GM18520 (cell line): ENCODE data around the gene AGBL4.
"Not testable (repeated sequence)": the region's sequence is repeated elsewhere in the genome, so short reads cannot be mapped to it uniquely, and the experiment has no call there.

ENCODE experiments used
- ATAC-seq: cut with Tn5 transposase; IDR thresholded peaks from one replicate; pipeline ENCODE4 v1.9.1; 2021; ENCODE audit not compliant: unreplicated experiment

The AGBL4 gene

DNA sequence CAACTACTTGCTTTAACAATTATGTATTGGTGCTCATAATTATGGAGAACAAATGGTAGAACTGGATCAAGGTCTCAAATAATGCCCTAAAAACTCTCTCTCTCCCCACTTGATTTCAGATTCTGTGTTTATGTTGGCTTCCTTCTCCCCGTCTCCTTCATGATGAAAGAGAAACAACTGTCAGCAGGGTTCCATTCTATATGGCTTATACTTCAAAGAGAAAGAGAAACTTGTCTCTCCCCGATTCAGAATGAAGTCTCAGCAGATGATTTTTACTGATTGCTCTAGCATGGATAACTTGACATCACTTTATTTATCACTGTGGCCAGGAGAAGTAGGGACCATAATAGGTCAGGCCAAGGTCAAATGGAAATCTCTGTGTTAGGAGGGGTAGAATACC, 575.6 kb downstream of the AGBL4 start:
- ATAC-seq, result no peak

DNA sequence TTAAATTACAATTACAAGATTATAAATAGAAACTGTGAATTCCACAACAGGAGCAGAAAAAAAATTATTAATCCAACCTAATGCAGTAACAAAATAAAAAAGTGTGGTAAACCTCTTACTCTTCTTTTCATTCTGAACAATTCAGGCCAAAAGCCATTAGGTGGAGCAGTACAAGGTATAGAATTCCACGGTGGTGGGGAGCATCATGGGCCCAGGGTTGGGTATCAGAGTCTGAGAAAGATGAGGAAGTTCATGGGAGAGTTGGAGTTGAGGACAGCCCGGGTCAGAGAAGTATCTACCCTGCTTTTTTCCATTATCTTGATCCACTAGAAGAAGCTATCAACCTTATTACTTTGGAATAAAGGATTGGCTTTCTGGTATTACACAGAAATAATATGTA, 586.9 kb downstream of the AGBL4 start:
- no peak for ATAC-seq

DNA sequence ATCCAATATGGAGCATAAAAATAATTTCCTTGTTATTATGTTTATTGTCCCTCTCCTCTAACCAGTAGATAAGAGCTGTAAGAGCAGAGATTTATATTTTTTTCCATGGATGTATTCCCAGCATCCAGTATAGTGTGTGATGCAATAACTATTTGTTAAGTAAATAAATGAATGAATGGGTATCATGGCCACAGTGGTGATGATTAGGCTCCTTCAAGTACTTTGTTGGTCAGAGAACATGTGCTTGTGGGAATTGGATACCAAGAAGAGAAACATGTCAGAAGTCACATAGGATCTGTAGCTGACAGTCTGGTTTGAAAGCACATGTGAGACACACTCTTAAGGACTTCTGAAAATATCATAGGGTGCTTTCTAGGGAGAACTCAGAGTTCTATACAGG, 588.5 kb downstream of the AGBL4 start:
- ATAC-seq, result no peak

DNA sequence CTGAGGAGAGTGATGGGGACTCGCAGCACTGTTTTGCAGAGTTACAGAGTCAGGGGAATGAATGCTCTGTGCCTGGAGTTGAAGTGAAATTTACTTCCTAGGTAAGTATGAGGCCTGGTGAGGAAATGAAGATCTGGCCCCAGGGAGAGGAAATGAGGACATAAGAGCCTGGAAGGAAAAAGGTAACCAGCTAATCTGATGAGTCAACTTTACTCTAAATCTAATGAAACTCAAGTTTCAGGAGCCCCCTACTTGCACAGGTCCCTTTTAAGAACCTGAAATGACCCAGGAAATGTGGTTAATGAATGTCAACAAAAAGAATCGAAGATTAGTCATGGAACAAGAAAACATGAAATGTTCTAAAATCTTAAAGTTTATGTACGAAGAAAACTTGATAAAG, 599.0 kb downstream of the AGBL4 start:
- ATAC-seq, result no peak

DNA sequence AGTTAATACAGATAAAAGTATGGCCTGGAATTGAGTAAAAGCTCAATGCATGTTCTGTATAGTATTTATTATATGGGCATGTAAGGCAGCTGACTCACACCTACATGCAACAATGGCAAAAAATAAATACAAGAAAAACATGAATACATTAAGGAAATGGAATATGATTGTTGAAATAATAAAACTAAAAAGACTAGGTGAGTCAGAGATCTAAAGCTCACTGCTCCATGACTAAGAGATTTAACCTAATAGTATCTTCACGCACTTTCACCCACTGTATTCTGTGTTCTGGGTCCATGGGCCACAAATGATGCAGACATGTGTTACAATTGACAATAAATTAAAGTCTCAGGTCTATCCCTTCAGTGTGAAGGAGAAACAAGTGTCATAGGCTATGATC, 607.0 kb downstream of the AGBL4 start:
- ATAC-seq, result no peak

DNA sequence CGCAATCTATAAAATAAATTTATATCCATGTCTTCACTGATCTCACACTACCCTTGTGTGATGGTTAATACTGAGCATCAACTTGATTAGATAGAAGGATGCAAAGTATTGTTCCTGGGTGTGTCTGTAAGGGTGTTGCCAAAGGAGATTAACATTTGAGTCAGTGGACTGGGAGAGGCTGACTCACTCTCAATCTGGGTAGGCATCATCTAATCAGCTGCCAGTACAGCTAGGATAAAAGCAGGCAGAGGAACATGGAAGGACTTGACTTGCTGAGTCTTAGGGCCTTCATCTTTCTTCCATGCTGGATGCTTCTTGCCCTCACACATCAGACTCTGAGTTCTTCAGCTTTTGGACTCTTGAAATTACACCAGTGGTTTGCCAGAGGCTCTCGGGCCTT, 615.4 kb downstream of the AGBL4 start:
- no peak for ATAC-seq

DNA sequence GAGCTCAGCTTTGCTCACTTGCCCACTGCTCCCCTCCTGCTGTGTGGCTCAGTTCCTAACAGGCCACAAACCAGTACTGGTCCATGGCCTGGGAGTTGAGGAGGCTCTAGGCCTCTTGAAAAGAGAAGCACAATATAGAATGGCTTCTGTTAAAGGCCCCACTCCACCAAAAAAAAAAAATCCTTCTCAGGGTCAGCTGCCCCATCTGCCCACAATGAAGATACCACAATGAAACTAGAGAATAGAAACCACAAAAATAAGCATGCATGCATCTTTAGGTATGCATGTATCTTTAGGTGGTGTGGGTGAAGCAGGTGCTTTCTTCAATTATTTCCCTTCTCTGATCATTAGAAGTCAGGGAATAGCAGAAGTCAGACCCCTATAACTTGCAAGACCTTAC, 626.7 kb downstream of the AGBL4 start:
- ATAC-seq, result no peak

DNA sequence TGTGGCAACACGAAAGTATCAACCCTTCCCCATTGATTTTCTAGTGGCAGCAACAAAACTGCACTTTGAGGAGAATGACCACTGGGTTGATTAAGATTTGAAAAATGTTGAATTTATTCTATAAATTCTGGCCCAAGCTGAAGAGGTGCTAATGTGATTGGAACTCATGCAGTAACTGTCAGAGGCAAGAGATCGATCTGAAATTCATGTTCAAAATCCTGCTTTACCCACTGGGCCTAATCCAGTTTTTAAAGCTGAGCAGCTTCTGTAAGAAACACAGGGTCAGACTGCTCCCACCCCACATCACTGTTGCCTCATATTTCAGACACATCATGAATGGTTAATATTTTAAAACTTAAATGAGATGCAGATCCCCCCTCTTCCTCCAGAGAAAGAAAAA, 629.6 kb downstream of the AGBL4 start:
- ATAC-seq, result no peak

DNA sequence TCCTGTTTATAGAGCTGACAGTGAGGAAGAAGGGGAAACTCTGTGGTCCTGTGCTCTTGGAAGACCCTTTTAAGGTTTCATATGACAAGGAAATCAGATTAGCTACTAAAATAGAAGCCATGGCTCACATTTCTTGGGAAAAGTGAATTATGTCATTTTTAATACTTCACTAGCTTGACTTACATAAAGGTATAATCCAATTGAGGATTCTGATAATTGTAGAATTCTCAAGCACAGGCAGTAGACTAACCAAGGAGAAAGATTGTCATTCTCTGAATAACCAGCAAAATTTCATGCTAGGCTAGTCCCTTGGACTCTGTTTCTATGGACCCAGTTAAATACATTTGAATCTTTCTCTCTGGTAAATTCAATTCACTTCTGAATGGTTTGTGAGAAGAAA, 634.1 kb downstream of the AGBL4 start:
- ATAC-seq, result no peak

DNA sequence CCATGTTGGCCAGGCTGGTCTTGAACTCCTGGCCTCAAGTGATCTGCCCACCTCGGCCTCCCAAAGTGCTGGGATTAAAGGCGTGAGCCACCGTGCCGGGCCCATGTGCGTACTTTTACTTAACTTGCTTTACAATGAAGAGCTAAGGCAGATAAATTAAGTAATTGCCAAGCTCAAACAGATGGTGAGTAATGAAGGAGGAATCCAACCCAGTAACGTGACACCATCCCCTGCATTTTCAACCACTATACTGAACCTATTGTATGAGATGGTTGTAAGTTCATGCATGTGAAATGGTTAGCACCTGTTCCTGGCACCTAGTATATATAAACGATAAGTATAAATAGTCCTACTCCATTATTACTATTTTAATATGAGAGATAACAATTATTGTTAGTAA, 659.1 kb downstream of the AGBL4 start:
- ATAC-seq, result no peak

DNA sequence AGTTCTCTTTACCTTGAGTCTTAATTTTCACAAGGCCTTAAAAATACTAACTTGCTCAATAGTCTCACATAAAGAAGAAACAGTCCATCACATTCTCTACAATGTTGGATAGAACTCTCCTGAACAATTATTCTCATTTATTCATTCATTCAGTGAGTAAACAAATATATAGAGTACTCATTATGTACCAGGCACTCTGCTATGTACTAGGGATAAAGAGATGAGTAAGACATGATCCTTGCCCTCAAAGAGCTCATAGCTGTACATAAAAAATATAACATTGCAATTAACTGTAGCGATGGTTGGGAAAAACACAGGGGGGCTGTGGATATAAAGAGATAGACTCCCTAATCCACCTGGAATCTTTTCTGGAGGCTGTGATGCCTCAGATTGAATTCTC, 660.1 kb downstream of the AGBL4 start:
- ATAC-seq, result no peak

DNA sequence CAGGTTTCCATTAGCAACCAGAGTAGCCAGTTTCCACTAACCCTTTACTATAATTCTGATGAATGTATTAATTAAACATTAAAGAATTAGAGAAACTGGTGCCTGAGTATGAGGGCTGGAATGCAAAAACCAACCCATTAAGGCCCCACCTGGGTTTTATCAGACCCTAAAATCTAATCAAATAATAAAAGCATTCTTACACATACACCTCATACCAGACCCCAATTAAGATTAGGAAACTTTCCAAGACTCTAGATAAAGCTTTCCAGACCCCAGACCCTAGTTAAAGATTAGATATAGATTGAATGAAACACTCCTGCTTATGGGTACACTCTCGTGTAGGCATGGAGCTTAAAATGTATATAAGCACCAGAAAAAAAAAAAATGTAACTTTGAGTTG, 665.7 kb downstream of the AGBL4 start:
- no peak for ATAC-seq

DNA sequence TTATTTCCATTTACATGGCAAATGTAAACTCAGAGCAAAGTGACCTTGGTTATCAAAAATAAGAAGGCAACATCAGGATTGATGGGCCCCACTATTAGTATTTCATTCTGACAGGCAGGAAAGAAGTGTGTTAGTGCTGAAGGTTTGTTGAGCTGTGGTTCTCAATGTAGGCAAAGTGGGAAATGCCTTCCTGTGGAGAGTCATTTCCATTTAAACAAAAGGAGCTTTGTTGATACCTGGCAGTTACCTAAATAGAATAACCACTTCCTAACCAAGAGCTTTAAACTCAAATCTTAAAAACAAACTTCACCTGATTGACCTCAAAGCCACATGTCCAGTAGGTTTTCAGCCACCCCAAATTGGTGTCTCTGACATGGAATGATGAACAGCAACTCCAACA, 667.2 kb downstream of the AGBL4 start:
- ATAC-seq, result no peak

DNA sequence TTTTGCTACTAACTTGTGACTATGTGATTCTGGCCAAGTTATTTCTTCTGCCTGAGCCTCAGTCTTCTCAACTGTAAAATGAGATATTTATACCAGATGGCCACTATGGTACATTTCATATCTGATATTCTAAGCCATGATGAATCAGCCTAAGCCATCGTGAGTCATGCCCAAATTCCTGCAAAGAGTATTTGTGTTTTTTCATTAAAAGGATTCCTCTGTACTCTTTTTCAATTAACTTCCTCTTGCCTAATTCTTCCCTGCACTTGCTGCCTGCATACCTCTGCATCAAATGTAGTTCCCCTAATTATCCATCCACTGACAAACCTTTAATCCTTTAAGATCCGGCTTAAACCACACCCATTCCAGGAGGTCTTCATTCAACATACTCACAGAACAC, 672.0 kb downstream of the AGBL4 start:
- no peak for ATAC-seq

DNA sequence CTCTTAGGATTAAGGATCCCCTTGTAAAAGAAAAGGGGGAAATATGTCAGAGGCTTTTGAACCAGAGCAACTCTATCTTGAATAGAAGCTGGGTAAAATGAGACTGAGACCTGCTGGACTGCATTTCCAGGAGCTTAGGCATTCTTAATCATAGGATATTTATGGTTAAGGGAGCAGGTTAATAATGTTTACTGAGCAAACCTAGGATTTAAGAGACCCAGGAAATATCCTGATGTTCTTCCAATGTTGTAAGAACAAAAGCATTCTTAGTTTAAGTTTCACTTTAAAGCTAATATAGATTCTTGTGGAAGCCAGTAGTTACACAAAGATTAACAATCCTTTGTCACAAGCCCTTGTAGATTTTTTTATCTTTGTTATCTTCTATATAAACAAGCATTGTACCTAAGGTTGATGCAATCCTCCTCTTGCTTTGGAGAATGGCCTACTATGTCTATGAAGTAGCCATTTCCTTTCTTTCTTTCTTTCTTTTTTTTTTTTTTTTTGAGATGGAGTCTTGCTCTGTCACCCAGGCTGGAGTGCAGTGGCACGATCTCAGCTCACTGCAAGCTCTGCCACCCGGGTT, 676.9 kb downstream of the AGBL4 start:
- ATAC-seq, result no peak

DNA sequence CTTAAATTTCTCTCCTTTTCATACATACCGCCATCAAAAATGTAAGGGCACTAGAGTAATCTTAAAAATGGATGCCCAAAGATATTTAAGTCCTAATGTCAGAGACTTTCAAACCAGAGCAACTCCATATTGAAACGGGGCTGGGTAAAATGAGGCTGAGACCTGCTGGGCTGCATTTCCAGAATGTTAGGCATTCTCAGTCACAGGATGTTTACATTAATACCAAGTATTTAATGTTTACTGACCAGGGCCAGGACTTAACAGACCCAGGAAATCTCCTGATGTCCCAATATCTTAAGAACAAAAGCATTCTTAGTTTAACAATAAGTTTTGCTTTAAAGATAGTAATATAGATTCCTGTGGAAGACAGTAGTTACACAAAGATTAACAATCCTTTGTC, 683.2 kb downstream of the AGBL4 start:
- no peak for ATAC-seq

DNA sequence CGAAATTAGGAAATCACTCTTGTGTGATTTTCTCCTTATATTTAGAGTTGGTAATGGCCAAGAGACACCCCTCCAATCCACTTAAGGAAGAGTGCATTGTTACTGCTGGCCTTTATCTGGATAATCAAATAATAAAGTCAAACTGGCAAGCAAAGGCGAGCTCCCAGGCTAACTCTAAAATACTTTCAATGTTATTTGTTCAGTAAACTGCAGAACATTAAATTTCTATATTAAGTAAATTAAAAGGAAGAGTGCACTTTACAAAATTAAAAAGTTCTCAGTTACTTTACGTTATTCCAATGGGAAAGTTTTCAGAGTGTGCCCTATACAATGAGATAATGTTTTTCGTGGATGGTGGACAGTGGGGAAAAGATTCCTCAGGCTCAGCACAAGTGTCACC, 684.7 kb downstream of the AGBL4 start:
- no peak for ATAC-seq

DNA sequence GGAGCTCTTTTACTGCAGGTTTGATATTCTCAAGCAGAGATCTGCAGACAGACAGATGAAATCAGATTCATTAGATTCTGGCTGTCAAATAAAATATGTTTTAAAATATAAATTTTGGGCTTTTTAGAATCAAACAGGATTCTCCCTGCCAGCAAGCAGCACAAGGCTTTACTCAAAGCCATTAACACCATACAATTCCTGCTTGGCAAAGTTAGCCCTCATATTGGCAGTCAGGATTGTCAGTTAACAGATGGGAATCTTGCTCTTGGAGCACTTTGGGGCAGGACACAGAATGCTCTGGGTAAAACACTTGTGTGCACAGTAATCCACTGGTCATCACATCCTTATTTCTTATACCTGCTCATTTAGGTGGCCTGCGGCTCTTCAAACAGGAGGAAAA, 686.5 kb downstream of the AGBL4 start:
- ATAC-seq, result no peak

DNA sequence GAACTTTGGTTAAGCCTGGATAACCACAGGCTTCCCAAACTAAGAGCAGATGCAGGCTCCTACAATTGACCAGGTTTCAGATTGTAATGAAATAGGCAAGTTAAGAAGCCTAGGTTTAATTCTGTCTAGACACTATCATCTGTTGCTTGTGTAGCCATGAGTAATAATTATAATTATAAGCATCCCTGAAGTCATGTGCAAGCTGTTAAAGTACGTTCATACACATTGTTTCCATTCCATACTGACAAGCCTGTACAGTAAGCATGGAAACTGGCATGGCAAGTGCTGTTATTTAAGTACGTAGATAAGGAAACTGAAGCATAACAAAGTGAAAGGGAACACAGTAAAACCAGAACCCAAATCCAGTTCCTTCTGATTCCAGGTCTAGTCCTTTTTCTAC, 689.8 kb downstream of the AGBL4 start:
- ATAC-seq, result no peak

DNA sequence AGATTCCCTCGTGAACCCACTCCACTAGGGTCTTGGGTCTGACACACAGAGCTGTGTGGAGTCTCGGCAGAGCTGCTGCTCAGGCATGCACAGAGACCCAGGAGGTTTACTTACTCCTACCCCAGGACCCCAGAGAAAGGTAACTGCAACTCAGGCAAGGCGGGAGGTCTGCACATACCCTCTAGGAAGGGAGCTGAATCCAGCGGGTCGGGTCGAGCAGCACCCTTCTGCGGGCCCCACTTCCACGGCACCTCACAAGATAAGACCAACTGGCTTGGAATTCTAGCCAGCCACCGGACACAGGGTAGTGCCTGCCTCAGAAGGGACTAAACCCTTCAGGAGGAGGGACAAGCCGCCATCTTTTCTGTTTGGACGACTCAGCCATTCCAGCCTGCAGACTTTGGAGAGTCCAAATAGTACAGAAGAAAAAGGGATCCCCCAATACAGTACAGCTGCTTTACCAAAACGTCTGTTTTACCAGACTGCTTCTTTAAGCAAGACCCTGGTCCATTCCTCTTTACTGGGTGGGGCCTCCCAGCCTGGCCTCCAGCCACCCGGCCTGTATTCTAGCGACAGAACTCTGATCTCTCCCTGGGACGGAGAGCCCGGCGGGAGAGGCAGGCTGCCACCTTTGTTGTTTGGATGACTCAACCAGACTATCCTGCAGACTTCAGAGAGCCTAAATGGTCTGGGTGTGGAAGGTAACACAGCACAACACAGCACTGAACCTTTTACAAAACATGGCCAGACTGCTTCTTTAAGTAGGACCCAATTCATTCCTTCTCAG, 692.5 kb downstream of the AGBL4 start:
- no peak for ATAC-seq

DNA sequence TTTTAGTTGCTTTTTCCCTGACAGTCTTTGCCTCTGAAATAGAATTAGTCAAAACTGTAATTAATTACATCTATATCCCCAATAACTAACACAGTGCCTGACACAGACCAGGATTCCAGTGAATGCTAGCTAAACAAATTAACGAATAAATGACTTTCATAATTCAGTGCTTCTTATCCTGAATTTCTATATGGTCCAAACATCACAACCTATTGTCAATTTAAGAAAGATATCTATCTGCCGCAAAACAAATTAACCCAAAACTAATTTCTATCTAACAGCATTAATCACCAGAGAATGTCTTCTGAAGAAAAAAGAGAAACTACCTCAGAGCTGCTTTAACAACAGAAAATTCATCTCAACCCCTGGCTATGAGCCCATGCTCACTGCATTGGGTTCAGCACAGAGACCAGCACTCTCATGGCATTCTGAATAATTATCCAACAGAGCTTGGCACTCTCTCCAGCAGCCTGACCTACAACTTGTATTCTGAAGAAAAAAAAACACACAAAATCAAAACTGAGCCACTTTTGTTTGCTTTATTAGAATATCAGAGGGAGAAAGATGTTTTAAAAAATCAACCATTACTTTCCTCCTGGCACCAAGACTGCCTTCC, 699.7 kb downstream of the AGBL4 start:
- ATAC-seq, result no peak

DNA sequence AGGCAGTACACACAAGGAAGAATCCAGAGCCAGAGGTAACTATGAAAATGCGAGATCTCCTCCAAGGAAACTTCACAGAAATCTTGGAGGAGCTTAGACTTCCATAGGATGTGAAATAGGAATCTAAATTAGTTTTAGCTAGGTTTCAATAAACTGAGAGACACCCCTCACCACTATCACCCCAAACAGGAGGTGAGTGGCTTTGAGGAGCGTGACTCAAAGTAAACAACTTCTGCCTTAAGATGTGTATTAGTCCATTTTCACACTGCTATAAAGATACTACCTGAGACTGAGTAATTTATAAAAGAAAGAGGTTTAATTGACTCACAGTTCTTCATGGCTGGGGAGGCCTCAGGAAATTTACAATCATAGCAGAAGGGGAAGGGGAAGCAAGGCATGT, 703.3 kb downstream of the AGBL4 start:
- not testable (repeated sequence) for ATAC-seq
